DOHH2 (cell line): ENCODE measurements around the gene ZNF532.

Source experiments
- CTCF ChIP-seq: fragments of 200-600 bp; sonication (generic); IDR thresholded peaks from one replicate; pipeline ENCODE4 v1.5.1; 2014; ENCODE audit warnings: antibody characterized with exemption, mild to moderate bottlenecking, low read depth, low read length; ENCODE audit not compliant: poor library complexity, severe bottlenecking
- EZH2phosphoT487 ChIP-seq: fragments of 200-600 bp; sonication (generic); IDR thresholded peaks from 2 replicates; pipeline ENCODE4 v1.6.1; 2017; ENCODE audit warnings: borderline replicate concordance, mild to moderate bottlenecking, antibody characterized with exemption, low read length, moderate library complexity, mixed read lengths

DNA sequence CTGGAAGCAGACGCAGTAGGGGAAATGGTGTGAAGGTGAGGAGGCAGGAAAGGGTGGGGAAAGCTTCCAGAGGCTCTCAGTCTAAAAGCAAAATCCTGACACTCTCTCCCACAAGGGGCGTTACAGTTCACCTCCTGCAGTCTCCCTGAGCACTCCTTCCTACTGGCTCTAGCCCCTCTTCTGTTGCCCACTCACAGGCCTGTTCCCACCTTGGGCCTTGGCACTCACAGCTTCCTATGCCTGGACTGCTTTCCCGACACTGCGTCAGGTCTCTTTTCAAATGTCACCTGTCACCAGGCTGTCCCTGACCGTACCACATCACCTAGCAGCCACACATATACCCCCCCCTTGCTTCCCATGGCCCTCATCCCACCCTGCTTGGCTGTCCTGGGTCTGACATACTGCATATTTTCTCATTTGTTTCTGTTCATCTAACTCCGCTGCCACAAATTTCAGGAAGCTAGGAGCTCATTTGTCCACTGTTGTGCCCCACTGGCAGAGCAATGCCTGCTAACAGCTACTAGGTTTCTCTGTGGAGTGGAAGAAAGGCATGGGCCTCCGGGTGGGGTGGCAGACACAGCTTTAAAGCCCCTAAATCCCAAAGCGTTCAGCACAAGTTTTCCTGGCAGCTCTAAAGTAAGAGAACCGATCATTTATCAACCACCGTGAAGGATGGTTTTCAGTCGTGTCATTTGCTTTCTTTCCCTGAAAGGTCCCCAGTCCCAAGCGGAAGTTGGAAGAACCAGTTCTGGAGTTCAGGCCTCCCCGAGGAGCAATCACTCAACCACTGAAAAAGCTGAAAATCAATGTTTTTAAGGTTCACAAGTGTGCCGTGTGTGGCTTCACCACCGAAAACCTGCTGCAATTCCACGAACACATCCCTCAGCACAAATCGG is 118.8 kb downstream of the ZNF532 start:
- TF ChIP-seq CTCF (no peak), EZH2phosphoT487 (no peak)
